GM10248 (cell line): ENCODE results near the gene PFN3.

ENCODE experiments used
- CTCF ChIA-PET: fragments of 300-600 bp; sonication (Branson Sonifier 250); formaldehyde crosslinking; extraction: SDS; loops from one replicate; lab custom pipeline; 2021; ENCODE audit warnings: antibody characterized with exemption; lab: Yijun Ruan, JAX
- POLR2A ChIA-PET: fragments of 350-650 bp; sonication (Branson Sonifier 250); formaldehyde crosslinking; extraction: SDS; loops from one replicate; lab custom pipeline; 2020; ENCODE audit warnings: antibody characterized with exemption; lab: Yijun Ruan, JAX
- DNase-seq: peaks from one replicate; pipeline ENCODE4 v3.0.0; 2012; ENCODE audit errors: extremely low spot score
- TF ChIP-seq, protein P1 (sequence below): IDR thresholded peaks from 2 replicates; pipeline ENCODE4 v1.5.1; 2012; ENCODE audit warnings: mild to moderate bottlenecking, low read depth; ENCODE audit errors: extremely low read depth, missing control alignments, control extremely low read depth

The PFN3 gene

DNA sequence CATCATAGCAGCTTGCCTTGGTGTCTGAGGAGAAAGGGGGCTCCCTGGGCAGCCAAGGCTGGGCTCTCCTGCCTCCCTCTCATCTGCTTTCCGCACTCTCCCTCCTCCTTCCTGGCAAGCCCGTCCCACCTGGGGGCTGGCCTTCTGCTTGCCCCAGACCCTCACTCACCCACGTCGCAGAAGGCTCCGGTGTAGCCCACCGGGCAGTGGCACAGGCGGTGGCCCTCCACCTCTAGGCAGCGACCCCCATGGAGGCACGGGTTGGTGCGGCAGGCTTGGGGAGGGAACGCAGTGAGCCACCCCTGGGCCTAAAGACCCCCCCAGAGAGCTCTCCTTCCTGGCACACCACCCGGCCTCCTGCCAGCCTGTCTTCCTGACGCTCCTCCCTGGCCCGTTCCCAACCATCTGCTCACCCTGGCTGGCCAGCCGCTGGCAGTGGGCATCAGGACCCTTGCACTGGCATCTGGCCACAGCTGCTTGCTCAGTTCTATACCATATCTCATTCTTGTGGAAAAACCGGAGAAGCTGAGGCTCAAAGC, 4.2 kb upstream of the PFN3 start:
- TF ChIP-seq, protein P1, sequence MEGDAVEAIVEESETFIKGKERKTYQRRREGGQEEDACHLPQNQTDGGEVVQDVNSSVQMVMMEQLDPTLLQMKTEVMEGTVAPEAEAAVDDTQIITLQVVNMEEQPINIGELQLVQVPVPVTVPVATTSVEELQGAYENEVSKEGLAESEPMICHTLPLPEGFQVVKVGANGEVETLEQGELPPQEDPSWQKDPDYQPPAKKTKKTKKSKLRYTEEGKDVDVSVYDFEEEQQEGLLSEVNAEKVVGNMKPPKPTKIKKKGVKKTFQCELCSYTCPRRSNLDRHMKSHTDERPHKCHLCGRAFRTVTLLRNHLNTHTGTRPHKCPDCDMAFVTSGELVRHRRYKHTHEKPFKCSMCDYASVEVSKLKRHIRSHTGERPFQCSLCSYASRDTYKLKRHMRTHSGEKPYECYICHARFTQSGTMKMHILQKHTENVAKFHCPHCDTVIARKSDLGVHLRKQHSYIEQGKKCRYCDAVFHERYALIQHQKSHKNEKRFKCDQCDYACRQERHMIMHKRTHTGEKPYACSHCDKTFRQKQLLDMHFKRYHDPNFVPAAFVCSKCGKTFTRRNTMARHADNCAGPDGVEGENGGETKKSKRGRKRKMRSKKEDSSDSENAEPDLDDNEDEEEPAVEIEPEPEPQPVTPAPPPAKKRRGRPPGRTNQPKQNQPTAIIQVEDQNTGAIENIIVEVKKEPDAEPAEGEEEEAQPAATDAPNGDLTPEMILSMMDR, result no peak
- CTCF ChIA-PET, result interaction anchor here (0.6 to 21.8 kb wide), 41 partner anchors 15 to 333 kb away, joined by 3 to 549 read pairs (median 10); partner anchors contain the start of genes DOK3, GRK6, LMAN2 and PDLIM7
- POLR2A ChIA-PET, result interaction anchor here (1.3 to 1.6 kb wide), 4 partner anchors 21 to 50 kb away, joined by 3 to 10 read pairs (median 6); partner anchors contain the start of gene PRR7
- no peak for DNase-seq

DNA sequence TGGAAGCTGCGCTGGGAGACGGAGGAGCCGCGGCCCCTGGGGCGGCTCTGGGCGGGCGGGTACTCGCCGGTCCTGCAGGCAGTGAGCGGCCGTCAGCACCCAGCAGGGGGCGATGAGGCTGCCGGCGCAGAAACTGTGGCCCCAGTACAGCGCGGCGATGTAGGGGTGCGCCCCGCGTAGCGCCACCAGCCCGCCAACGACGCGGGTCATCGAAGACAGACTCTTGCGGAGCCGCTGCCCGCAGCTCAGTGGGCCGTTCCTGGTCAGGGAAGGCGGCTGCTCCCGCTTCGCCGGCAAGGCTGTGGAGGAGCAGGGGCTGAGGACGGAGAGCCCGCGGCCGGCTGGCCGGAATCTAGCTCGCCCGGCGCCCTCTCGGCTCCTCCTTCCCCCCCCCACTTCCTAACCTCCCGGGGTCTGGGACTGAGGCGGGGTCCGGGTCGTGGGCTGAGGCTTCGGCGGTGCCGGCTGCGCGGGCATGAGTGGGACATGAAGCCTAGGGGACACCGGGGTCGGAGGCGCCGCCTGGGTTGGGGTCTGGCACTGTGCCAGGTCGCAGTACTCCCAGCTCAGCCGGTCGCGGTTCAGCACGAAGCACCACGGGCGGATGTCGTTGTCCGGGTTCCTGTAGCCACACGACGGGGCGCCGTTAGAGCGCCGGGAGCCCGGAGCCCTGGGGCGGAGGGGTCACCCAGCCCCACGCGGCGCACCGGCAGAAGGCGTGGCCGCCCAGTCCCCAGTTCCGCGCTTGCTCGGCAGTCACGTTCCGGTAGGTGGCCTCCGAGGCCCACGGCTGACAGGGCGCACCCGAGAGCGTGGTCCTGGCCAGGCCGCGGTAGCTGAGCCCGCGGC, 3.6 kb upstream of the PFN3 start:
- TF ChIP-seq, protein P1, result peak; percentile 92
- peak; percentile 93 for DNase-seq
- ChIA-PET CTCF (interaction anchor here (0.6 to 21.8 kb wide), 52 partner anchors 14 to 744 kb away, joined by 3 to 549 read pairs (median 6); partner anchors contain the start of genes DOK3, GRK6, LMAN2 and PDLIM7), POLR2A (interaction anchor here (1.2 to 1.6 kb wide), 6 partner anchors 13 to 51 kb away, joined by 3 to 10 read pairs (median 5); partner anchors contain the start of gene PRR7)

DNA sequence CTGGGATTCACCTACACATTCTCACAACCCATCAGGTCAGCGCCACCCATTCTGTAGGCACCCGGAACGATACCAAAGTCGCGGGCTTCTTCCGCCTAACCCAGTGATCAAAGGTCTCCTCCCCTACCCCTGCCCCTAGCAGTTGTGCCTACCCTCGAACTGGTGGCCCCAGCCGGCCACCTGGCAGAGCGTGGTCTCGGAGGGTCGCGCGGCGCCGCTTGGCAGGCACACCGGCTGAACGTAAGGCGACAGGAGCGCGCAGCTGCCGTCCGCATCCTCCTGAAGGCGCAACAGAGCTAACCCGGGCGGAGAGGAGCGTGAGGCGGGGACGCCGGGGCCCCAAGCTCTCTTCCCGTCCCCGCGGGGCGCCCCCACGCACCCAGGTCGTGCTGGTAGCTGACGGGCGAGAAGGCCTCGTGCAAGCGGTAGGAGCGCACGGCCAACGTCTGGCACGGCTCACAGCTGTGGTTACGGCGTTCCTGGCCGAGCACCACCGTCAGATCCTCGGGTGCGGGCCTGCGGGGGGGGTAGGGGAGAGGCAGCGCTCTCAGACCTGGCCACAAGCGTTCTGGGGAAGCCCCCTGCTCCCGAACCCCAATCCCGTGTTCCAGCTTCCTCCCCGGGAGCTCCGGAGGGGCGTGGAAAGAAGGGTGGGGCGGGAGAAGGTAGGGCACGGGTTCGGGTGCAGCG, 2.8 kb upstream of the PFN3 start:
- ChIA-PET POLR2A (interaction anchor here (0.6 to 1.6 kb wide), 8 partner anchors 13 to 1018 kb away, joined by 3 to 10 read pairs (median 4); partner anchors contain the start of gene PRR7), CTCF (interaction anchor here (0.6 to 21.8 kb wide), 45 partner anchors 13 to 743 kb away, joined by 3 to 549 read pairs (median 9); partner anchors contain the start of genes DOK3, GRK6, LMAN2 and PDLIM7)
- TF ChIP-seq, protein P1, result peak; percentile 18
- peak; percentile 61 for DNase-seq

DNA sequence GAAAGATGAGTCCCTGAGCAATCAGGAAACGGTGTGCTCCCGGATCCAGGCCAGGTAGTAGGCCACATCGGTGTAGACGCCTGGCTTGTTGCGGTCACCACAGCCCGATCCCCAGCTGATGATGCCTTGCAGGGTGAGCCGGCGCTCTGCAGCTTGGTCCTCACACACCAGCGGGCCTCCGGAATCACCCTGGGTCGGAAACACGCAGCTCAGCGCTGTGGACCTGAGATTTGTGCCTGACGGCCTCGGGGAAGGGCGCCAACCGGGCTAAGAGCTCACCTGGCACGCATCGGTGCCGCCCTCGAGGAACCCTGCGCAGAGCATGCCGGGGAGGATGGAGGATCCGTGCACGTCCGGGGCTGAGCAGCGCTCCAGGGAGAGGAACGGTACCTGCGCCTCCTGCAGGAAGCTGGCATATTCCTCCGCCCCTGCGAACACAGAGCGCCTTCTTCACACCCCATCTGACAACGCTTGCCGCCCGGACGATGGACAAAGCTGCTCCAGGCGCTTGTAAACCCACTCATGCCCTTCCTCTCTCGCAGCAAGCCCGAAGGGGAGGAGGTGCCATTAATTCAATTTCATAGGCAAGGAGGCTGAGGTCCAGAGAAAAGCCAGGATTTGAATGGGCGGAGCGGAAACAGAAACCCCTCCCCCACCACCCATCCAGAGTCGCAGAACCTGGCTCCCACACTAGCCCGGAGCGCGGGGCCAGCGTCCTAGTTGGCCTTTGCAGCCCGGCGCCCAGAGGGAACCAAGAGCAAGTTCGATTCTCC, 2.0 kb upstream of the PFN3 start:
- POLR2A ChIA-PET, result interaction anchor here (0.8 to 1.4 kb wide), 3 partner anchors 12 to 30 kb away, joined by 3 to 4 read pairs (median 4); no protein-coding TSS in a partner anchor
- CTCF ChIA-PET, result interaction anchor here (0.6 to 21.8 kb wide), 38 partner anchors 12 to 390 kb away, joined by 3 to 549 read pairs (median 8); partner anchors contain the start of genes DOK3, GRK6, LMAN2 and PDLIM7
- TF ChIP-seq, protein P1, result peak; percentile 43
- peak; percentile 74 for DNase-seq

DNA sequence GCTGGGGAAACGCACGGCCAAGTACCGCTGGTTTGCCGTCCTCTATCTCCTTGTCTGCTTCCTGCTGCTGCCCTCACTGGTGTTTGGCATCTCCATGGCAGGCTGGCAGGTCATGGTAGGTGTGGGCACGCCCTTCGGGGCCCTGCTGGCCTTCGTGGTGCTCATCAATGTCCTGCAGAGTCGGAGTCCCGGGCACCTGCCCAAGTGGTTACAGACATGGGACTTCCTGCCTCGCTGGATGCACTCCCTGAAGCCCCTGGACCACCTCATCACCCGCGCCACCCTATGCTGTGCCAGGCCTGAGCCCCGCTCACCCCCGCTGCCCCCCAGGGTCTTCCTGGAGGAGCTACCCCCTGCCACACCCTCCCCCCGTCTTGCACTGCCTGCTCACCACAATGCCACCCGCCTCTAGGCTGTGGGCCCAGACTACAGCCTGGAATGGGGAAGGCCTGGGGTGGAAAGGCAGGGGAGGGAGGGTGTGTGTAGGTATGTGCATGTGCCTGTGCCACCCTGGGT, 2.5 kb downstream of the PFN3 start:
- ChIA-PET POLR2A (no interaction called here), CTCF (interaction anchor here (21.8 kb wide), 1 partner anchor 48 kb away, joined by 549 read pairs; the partner anchor contains the start of gene PRR7)
- TF ChIP-seq, protein P1, result no peak
- DNase-seq, result no peak
